Calu3 (cell line): ENCODE results near the gene DDC. TPM values are rescaled to one million over a fixed set of nuclear protein-coding genes. Genes with fewer than 3 reads are reported as not detected.

Experiments
- BruUV-seq: library from RNA; stranded (reverse); fragments of 400-500 nt; replicated peaks from 2 replicates; lab custom pipeline; 2021; lab: Mats Ljungman, UMichigan
- CTCF ChIA-PET: fragments of 300-600 bp; sonication (Branson Sonifier 250); formaldehyde crosslinking; loops from one replicate; lab custom pipeline; 2022; ENCODE audit warnings: antibody characterized with exemption; lab: Charles Lee
- DNase-seq: peaks from one replicate; pipeline ENCODE4 v3.0.0; 2022
- H3K27ac Mint-ChIP-seq: one replicate; pipeline ENCODE4 v1.8.0; 2022; ENCODE audit warnings: mixed read lengths; ENCODE audit not compliant: unreplicated experiment
- H3K27me3 Mint-ChIP-seq: one replicate; pipeline ENCODE4 v1.8.0; 2022; ENCODE audit warnings: mixed read lengths; ENCODE audit not compliant: unreplicated experiment
- H3K36me3 Mint-ChIP-seq: one replicate; pipeline ENCODE4 v1.8.0; 2022; ENCODE audit warnings: mild to moderate bottlenecking, moderate library complexity, mixed read lengths; ENCODE audit not compliant: insufficient read depth, unreplicated experiment
- H3K4me1 Mint-ChIP-seq: one replicate; pipeline ENCODE4 v1.8.0; 2022; ENCODE audit warnings: mild to moderate bottlenecking, low read depth, mixed read lengths; ENCODE audit not compliant: unreplicated experiment
- H3K4me3 Mint-ChIP-seq: one replicate; pipeline ENCODE4 v1.8.0; 2022; ENCODE audit warnings: mild to moderate bottlenecking, low read depth, moderate library complexity, mixed read lengths; ENCODE audit not compliant: unreplicated experiment
- H3K9me3 Mint-ChIP-seq: one replicate; pipeline ENCODE4 v1.8.0; 2022; ENCODE audit warnings: low read depth, mixed read lengths; ENCODE audit not compliant: unreplicated experiment
- CTCF ChIP-seq: fragments of 200-600 bp; IDR thresholded peaks from one replicate; pipeline ENCODE4 v1.8.0; 2022; ENCODE audit warnings: antibody characterized with exemption; ENCODE audit not compliant: unreplicated experiment
- intact Hi-C: fragments of 100-400 bp; cut with micrococcal nuclease; formaldehyde crosslinking; loops from one replicate; pipeline ENCODE4 v1.10.0; 2022; ENCODE audit not compliant: unreplicated experiment
- total RNA-seq: library from RNA; stranded (reverse); gene quantifications from 2 replicates; pipeline ENCODE4 v1.2.3, GENCODE V29; 2022

The DDC gene
- total RNA-seq, 1 experiment from 2014 or later: 3.7 TPM

- CTCF ChIA-PET: no interaction called here
- TF ChIP-seq CTCF: no peak
- Mint-ChIP-seq H3K27ac (no peak overlapping the region), H3K4me1 (peaks cover 8% of the 10 kb centered on the region), H3K36me3 (no peaks in the 10 kb centered on the region), H3K4me3 (no peak overlapping the region), H3K27me3 (no peaks in the 10 kb centered on the region), H3K9me3 (peaks cover 2% of the 10 kb centered on the region)
- no TSS peak for BruUV-seq
- no peak for DNase-seq
- intact Hi-C loops: no loop called here
These were observed 67.2 kb downstream of the DDC start for GRCh38 chr7:50497968-50498367.

GRCh38 chr7:50497068-50497642 is 68.0 kb downstream of the DDC start:
- Mint-ChIP-seq H3K4me1 (peaks cover 8% of the 10 kb centered on the region), H3K9me3 (peaks cover 2% of the 10 kb centered on the region), H3K27me3 (no peaks in the 10 kb centered on the region), H3K27ac (no peak overlapping the region), H3K4me3 (no peak overlapping the region), H3K36me3 (no peaks in the 10 kb centered on the region)
- TF ChIP-seq CTCF: no peak
- intact Hi-C loops: no loop called here
- CTCF ChIA-PET: interaction anchor here (0.6 kb wide), 1 partner anchor 38 kb away, joined by 3 read pairs; no protein-coding TSS in a partner anchor
- no TSS peak for BruUV-seq
- no peak for DNase-seq

DNA sequence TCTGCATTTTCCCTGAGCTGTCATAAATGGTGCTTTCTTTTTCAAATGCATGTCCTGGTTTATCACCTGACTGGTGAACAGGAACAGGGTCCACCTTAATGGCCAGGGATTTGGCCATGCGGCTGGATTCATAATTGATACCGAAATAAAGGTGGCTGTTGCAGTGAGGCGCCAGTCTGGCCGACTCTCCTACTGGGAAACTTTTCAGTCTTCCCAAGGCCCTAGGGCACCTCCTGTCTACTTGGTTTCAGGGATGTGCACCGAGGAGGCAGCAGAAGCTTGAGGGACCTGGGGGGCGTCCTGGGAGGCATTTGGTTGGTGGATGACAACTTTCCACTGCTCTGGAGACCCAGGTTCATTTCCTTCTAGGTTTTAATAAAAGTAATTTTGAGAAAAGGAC is 68.6 kb downstream of the DDC start:
- Mint-ChIP-seq H3K27ac (no peak overlapping the region), H3K4me3 (no peak overlapping the region), H3K36me3 (no peaks in the 10 kb centered on the region), H3K27me3 (no peaks in the 10 kb centered on the region), H3K4me1 (peaks cover 8% of the 10 kb centered on the region), H3K9me3 (peaks cover 2% of the 10 kb centered on the region)
- no peak for TF ChIP-seq CTCF
- BruUV-seq: no TSS peak
- CTCF ChIA-PET: interaction anchor here (0.6 kb wide), 1 partner anchor 38 kb away, joined by 3 read pairs; no protein-coding TSS in a partner anchor
- no peak for DNase-seq
- intact Hi-C loops: no loop called here

GRCh38 chr7:50495746-50496145 is 69.5 kb downstream of the DDC start:
- Mint-ChIP-seq H3K27me3 (no peaks in the 10 kb centered on the region), H3K4me3 (no peak overlapping the region), H3K9me3 (peaks cover 2% of the 10 kb centered on the region), H3K36me3 (no peaks in the 10 kb centered on the region), H3K4me1 (peaks cover 8% of the 10 kb centered on the region), H3K27ac (no peak overlapping the region)
- intact Hi-C loops: no loop called here
- BruUV-seq: no TSS peak
- TF ChIP-seq CTCF: no peak
- DNase-seq: no peak
- CTCF ChIA-PET: no interaction called here
